Measurements from ENCODE around the gene KIF16B.

Gene KIF16B

DNA sequence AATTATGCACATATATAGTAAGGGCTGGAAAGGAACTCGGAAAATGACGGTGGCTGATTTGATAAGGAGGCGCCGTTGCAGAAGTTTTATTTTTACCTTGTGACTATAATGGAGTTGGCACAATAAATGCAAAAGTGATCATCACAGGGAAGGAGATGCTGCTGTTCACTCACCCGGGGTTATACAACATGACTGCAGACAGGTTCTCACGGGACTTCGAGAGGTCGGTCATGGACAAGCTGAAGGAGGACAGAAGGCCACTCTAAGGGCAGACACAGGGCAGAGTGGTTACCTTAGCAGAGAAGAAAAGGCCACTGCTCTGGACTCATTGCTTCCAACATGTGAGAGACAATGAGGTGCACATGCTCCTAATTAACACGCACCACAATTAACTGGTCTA lies 168.6 kb downstream of the KIF16B start:
- DNase-seq (ENCODE audit: low read depth in 2 of 3, low spot score in 2 of 3): no peak

DNA sequence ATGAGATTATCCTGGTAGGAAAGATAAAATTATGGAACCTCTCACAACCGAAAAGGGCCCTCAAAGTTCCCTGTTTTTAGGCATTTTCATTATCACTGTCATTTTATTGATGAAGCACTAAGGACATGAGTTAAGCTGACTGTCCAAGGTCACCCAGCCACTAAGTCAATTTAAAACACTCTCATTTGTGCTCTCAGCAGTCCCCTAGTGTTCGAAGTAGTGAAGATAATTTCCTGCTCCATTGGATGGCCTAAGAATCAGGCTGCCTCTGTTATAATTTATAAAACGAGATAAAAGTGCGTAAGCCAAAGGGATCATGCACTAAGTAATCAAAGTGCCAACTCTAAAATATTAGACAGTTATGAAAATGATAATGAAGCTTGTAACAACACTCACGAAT lies 169.1 kb downstream of the KIF16B start:
- no peak for DNase-seq (ENCODE audit: low read depth in 2 of 3, low spot score in 2 of 3)

DNA sequence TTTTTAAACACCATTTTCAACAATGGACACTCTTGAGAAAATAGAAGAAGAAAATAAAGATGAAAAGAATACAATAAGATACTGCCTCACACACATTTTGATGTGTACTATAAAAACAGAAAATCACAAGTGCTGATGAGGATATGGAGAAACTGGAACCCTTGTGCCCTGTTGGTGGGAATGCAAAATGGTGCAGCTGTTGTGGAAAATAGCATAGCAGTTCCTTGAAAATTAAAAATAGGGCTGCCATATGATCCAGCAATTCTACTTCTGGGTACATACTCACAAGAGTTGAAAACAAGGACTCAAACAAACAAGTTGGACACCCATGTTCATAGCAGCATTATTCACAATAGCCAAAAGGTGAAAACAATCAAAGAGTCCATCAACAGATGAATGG lies 173.0 kb downstream of the KIF16B start:
- no peak for DNase-seq (ENCODE audit: low read depth in 2 of 3, low spot score in 2 of 3)

DNA sequence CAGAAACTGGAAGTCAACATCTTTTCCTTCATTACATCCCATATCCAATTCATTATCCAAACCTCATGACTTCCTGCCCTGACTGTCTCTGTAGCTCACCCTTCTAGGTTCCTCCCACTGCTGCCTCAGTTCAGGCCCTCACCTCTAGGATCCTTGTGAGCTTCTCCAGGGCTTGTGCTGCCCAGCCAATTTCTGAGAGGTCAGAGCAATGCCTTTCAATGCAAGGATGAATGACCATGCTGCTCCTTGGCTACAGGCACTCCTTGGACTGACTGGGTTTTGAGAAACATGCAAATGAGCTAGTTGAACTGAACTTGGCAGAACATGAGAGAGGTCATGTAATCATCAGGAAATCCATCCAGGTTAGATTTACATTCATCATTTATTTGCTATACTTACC lies 173.4 kb downstream of the KIF16B start:
- no peak for DNase-seq (ENCODE audit: low read depth in 2 of 3, low spot score in 2 of 3)

DNA sequence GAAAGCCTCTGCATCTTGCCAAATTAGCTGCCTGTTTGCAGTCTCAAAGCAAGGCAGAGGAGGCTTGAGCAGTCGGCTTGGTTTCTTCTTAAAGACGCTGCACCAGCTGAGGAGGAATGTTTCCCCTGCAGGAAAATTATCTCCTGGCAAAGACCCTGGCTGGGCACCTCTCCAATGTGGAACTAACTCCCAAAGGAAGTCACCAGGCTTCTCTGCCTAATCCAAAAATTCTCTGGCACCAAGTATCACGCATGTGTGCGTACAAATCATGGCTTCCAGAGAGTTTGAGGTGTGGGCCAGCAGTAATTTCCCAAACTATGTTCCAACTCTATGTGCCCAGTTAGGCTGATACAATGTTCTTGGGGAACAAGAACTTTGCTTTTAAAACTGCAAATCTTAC lies 176.2 kb downstream of the KIF16B start:
- DNase-seq (ENCODE audit: low read depth in 2 of 3, low spot score in 2 of 3): no peak

DNA sequence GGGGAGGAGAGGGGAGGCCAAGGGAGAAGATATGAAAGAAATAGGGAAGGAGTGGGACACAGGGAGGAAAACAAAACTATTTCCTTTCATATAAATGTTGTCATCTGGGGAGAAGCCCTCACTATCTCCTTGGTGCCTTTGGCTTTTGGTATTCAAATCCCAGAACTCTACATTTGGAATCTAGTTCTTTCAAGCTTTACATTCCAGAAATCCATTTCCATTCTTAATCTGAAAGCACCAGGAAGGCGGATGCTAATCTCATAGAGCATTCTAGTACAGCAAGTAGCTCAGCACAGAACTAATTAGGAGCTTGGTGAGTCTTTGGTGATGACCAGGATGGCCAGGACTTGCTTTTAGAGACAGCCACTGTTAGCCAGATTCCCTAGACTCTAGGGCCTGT lies 177.9 kb downstream of the KIF16B start:
- DNase-seq (ENCODE audit: low read depth in 2 of 3, low spot score in 2 of 3): no peak

DNA sequence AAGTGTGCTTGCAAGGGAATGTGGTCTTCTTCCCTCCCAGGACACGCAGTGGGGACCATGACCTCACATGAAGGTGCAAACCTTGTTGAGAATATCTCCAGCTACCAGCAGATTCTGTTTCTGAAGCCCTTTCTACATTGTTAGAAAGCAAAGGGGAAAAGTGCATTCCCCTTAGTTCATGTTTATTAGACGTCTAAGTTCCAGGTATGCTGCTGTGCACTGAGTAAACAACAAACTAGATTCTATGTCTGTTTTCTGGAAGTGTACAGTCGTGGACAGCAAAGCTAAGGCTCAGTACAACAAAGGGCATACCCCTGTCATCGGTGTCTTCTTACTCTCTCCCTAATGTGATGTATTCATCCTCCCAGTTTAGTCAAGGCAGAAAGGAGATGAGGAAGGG lies 178.5 kb downstream of the KIF16B start:
- DNase-seq (ENCODE audit: low read depth in 2 of 3, low spot score in 2 of 3): no peak

DNA sequence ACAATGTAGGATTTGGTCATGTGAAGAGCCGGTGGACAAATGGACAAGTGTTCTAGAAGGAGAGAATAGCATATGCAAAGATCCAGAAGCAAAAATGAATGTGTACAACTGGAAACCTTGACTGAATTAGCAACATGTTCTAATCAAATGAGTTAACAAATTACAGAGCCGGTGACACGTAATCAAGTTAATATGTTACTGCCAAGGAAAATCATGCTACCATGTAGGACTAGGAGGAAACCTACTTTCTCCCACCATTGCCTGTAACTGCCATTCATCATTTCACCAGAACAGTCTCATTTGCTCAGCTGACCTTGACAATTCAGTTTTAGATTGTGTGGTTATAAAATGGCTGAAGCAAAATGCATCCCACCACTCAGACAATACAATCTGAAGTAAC lies 179.4 kb downstream of the KIF16B start:
- no peak for DNase-seq (ENCODE audit: low read depth in 2 of 3, low spot score in 2 of 3)

DNA sequence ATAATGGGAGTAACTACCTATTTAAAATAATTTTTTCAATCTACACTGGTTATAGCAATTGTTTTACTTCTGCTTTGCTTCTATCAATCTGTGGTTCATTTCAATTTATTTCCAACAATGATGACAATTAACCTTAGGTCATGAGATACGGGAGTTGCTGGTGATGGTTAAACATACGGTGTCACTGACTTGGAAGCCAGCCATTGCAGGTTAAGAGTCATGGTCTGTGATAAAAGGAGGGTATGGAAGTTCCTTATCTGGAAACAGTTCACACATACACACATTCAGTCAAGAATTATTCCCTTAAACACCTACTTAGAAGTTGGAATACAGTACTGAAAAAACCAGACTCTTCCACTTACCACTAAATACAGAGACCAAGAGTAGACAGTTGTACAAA lies 180.0 kb downstream of the KIF16B start:
- no peak for DNase-seq (ENCODE audit: low read depth in 2 of 3, low spot score in 2 of 3)

DNA sequence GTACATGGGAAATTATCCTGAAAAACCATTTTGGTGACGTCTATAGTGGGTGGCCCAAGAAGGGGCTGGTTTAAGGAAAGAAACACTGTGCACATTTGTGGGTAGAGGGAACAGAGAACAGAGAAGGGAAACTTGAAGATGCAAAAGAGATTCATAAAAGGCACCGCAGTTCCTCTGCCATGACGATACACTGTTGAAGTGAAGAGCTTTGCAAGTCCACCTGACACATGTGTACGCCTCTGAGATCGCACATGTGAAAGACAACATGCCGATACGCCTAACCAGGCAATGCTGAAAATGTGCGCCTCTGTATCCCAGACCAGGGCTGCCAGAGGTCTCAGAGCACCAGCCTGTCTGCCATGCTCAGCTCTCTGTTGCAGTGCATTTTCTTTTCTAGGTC lies 180.9 kb downstream of the KIF16B start:
- DNase-seq (ENCODE audit: low read depth in 2 of 3, low spot score in 2 of 3): no peak

DNA sequence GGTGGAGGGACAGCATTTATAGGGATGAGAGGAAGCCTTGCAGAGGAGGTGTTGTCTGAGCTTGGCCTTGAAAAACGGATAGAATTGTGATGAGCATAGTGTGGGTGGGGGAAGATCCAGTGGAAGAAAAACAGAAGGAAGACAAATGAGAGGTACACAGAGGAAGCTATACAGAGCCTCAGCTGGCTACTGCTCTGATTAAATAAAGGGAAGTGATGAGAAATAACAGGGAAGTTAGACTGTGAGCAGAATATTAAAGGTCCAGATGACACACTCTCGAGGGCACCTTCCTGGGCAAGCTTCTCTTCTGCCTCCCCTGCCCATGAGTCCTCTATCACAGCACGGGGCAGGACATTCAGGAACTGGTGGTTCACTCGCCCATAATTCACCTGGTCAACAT lies 182.3 kb downstream of the KIF16B start:
- DNase-seq (ENCODE audit: low read depth in 2 of 3, low spot score in 2 of 3): no peak

DNA sequence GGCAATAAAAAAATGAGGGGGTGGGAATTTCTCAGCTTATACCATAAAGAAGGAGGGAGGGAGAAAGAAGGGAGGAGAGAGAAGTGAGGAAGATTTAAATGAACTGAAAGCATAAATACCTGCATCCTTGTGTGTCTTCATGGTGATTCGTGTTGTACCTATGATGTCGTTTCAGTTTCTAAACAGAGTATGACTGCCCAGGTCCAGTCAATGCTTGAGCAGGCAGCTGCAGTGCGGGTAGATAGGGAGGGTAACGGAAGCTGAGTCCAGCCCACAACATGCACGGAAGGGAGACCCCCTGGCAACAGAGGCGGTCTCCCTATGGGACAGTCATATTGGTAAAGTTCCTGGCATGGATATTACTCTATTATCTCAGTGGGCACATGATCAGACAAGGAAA lies 184.5 kb downstream of the KIF16B start:
- DNase-seq (ENCODE audit: low read depth in 2 of 3, low spot score in 2 of 3): no peak

DNA sequence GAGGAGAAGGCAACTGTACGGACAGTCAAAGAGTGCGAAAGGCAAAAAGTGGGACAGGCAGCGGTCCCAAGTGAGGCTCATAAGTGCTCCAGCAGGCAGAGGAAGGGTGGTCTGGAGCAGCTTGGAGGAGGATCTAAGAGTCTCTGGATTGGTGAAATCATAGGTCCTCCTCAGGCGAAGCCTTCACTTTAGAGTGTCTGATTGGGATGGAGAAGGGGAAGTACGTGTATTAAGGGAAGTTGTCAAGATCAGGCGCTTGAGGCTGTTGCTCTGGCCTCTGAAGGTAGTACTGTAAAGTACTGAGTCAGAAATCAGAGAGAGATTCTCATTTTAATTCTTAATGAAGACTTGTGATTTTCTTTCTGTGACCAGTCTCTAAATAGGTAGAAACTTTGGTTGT lies 185.6 kb downstream of the KIF16B start:
- no peak for DNase-seq (ENCODE audit: low read depth in 2 of 3, low spot score in 2 of 3)

DNA sequence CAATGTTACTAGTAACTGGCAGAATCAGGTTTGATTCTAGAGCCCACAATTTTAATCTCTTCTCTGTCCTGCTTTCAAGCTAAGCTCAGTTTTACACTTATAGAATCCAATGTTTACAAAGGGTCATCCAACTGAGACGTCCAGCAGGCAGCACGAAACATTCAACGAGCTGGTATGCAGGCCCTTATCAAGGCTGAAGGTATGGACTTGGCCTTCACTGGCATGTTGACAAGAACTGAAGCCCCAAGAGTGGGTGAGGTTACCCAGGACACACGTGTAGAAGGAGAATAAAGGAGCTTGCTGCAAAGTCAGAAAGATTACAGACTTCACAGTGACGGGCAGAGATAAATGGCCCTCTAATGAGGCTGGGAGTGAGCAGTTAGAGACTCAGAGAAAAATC lies 187.4 kb downstream of the KIF16B start:
- DNase-seq (ENCODE audit: low read depth in 2 of 3, low spot score in 2 of 3): no peak

DNA sequence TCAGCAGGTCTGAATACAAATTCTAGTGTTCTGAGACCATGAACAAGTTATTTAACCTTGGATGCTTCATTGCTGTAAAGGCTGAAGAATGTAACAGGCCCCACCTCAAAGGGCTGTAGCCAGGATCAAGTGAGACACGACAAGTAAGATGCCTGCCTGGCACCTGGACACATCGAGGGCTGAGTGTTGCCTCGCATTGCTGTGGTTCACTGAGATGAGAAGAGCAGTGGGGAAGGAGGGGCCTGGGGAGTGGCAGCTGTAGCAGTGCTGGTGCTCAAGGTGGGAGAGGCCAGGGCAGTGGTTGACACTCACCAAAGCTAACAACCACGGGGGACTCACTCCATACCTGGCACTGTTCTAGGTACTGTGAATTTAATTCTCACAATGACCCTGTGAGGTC lies 187.8 kb downstream of the KIF16B start:
- no peak for DNase-seq (ENCODE audit: low read depth in 2 of 3, low spot score in 2 of 3)

DNA sequence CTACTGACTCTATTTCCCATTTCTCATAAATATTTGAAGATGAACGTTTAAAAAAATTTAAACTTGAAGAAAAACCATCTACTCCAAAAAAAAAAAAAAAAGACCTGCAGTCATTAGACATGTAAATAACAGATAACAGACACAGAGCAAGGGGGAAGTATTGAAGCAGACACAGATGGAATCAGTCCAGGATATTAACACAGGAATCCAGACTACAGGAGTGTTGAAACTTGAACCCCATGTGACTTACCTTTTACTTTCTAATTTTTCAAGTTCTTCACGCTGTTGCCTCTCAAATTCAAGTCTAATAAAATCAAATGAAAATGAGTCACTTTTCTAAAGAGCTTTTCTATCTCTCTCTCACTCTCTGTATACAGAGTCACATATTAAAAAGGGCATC lies 191.8 kb downstream of the KIF16B start:
- DNase-seq (ENCODE audit: low read depth in 2 of 3, low spot score in 2 of 3): no peak

DNA sequence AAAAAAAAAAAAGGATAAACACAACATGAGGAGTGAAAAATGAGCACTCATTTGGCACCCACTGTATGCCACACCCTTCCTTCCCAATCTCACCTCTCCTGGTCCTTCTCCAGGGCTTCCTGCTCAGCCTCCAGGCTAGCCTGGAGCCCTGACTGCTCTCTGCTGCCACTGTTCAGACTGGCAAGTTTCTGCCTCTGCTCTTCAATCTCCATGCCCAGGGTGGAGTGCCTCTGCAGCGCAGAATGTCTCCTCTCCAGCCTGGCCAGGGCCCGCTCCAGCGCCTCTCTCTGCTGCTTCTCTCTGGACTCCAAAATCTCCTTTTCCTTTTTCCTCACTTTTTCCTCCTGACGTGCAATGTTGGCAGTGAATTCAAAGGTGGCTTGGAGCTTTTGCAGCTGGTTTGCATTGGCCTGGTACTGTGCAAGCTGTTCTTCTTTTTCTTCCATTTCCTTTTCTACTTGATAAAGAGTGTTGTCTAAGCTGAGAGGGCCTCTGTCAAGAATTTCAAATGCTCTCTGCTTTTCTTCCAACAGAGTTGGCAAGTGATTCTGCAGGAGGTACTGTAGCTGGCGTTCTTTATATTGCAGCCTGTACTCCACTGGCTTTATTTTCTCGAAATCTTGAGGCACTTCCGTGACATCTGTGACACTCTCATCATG lies 194.4 kb downstream of the KIF16B start:
- DNase-seq (ENCODE audit: low read depth in 2 of 3, low spot score in 2 of 3): no peak

DNA sequence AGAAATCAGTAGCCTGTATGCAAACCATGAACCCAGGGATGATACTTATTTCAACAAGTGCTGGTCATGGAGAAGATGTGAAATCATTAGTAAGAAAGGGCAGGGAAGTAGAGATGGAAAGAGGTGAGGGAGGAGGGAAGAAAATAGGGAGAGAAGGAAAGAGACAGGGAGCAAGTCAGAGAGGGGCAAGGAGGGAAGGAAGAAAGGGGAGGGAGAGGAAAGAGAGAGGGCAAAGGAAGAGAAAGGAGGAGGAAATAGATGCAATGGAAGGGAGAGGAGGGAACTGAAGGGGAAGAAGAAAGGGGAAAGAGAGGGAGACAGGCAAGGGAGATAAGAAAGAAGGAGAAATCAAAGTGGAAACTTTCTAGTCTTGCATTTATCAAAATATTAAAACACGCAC lies 195.1 kb downstream of the KIF16B start:
- no peak for DNase-seq (ENCODE audit: low read depth in 2 of 3, low spot score in 2 of 3)

DNA sequence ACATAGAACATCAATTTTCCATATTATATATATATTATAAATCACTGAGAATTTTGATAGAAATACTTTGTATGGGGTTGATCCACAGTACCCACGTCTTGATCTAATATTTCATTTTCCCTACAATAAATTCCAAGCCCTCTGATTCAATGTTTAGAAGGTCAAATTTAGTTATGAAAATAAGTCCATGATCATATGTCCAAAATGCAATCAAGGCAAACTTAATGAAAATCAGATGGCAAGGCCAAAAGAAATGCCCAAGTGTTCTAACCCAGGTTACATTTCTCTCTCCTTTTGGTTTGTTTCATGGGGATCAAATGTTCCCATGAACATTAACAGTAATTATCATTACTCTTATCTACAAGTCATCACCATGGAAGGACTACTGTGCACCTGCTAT lies 203.8 kb downstream of the KIF16B start:
- DNase-seq (ENCODE audit: low read depth in 2 of 3, low spot score in 2 of 3): no peak

DNA sequence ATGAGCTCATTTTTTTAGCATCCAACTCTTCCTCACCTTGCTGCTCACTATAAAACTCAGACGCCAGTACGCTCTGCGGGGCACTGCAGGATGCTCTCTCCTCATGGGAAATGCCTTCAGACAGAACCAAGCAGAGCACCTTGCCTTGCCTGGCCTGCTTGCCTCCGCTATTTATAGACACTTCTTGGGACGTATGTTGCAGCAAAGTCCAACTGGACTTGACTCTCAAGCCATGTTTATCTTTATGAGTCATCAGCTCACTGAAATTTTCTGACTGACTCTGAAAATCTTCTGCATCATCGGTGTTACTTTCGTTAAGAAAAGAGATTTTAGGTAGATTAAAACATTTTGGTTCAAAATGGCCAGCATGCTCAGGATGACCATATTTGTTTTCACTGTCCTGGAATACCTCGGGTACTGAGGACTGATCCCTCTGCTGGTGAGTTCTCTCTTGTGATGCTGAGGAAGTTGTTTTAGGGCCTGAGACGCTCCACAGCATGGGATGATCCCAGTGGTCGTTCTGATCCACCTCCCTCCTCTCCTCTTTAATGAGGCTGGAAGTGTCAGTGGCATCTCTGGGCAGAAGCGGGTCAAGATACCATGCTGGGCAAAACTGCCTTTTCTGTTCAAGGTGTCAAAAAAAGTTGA lies 204.5 kb downstream of the KIF16B start:
- no peak for DNase-seq (ENCODE audit: low read depth in 2 of 3, low spot score in 2 of 3)

DNA sequence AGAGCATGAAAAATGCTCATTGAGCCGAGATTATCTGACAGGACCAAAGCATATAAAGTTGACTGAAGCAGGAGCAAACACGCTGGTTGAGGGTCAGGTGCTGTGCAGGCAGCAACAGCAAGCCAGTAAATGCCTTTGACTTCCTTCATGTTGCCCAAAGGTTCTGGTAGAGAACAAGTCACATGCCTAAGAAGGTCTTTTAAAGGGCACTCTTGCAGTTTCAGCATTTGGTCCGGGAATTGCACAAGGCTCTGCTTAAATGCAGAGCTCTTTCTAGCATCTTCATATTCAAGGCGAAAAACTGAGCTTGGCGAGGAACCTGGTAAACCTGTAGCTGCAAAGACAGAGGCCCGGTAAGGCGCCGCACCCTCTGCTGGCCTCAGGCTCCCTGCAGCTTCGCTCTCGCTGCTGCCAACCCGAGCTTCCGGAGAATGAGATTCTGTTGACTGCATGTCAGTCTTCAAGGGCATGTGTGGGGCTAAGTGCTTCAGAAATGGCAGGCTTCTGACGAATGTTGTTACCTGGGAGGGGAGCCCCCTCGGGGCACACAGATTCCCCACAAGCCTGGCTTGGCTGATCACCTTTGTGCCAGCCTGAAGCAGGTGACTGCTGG lies 205.2 kb downstream of the KIF16B start:
- DNase-seq (ENCODE audit: low read depth in 2 of 3, low spot score in 2 of 3): no peak

DNA sequence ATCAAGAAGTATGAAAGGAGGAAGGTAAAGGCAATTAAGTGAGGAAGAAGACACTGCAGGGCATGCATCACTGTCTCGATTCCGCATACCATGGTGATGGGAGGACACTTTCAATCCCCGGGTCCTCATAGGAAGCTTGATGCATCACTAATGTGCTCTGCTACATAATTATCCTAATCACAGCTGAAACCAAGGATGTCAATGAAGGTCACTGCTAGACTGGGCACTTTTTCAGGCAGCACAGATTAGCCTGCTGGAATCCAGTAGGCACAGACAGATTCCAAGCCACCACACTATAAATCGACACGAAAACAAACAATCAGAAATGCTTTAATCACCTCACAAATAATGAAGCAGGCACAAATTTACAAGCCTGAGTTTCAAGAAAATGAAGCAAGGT lies 206.7 kb downstream of the KIF16B start:
- no peak for DNase-seq (ENCODE audit: low read depth in 2 of 3, low spot score in 2 of 3)

DNA sequence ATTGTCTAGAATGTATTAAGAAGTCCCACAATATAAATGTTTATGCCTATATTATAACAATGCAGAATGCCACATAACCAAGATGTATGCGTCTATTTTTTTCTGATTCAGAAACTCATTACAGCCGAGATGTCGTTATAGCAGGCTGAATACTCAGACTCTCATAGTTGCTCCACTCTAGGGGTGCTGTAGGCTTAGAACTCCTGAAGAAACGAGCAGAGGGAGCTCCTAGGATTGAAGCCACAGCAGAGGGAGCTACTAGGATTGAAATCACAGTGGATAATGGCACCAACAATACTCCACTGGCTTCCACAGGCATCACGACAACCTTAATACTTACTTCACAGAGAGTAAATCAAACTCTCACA lies 208.9 kb downstream of the KIF16B start:
- DNase-seq (ENCODE audit: low read depth in 2 of 3, low spot score in 2 of 3): no peak

All from activated CD8-positive, alpha-beta memory T cell treated with anti-CD3 and anti-CD28 coated beads for 48 hours (primary cell).